Breast epithelium (tissue), 4 donors: ENCODE results near the gene ATPAF2. TPM values are rescaled to one million over a fixed set of nuclear protein-coding genes. Genes with fewer than 3 reads are reported as not detected.

Experiments used
- DNase-seq, 2 donors: peaks; one replicate each; pipeline ENCODE4 v3.0.0-alpha.2; 2019; ENCODE audit warnings: low spot score in 2 of 2
- H3K27ac ChIP-seq, 2 donors: fragments of 200-600 bp; sonication (generic) in 1 of 2; one replicate each; pipeline ENCODE4 v1.5.1; 2016 to 2019; ENCODE audit warnings: mild to moderate bottlenecking in 1 of 2
- H3K27me3 ChIP-seq, 2 donors: fragments of 200-600 bp; sonication (generic) in 1 of 2; one replicate each; pipeline versions ENCODE4 v1.5.1 to v1.6.0; 2017 to 2019; ENCODE audit warnings: control low read depth in 1 of 2, mild to moderate bottlenecking in 1 of 2
- H3K36me3 ChIP-seq: fragments of 200-600 bp; one replicate; pipeline ENCODE4 v1.5.1; 2019
- H3K4me1 ChIP-seq, 2 donors: fragments of 200-600 bp; sonication (generic); one replicate each; pipeline ENCODE4 v1.5.1; 2016 to 2019; ENCODE audit warnings: control low read depth in 1 of 2
- H3K4me3 ChIP-seq, 3 donors: fragments of 200-600 bp; sonication (generic); 1 replicate in 2 of 3; 2 replicates in 1 of 3; pipeline ENCODE4 v1.5.1; 2016 to 2019; ENCODE audit warnings: mild to moderate bottlenecking in 3 of 3, moderate library complexity in 2 of 3
- H3K9me3 ChIP-seq, 2 donors: fragments of 200-600 bp; sonication (generic) in 1 of 2; one replicate each; pipeline ENCODE4 v1.5.1; 2016 to 2019; ENCODE audit warnings: control low read depth in 1 of 2
- CTCF ChIP-seq, 3 donors: fragments of 450-650 bp; IDR thresholded peaks; one replicate each; pipeline ENCODE4 v1.5.1; 2016 to 2017; ENCODE audit warnings: antibody characterized with exemption in 3 of 3, mild to moderate bottlenecking in 3 of 3, moderate library complexity in 3 of 3
- POLR2A ChIP-seq: fragments of 450-650 bp; IDR thresholded peaks from one replicate; pipeline ENCODE4 v1.6.1; 2016; ENCODE audit warnings: antibody characterized with exemption, mild to moderate bottlenecking, moderate library complexity
- POLR2AphosphoS5 ChIP-seq, 3 donors: sonication (generic); formaldehyde crosslinking; IDR thresholded peaks; one replicate each; pipeline ENCODE4 v1.6.1; 2017; ENCODE audit warnings: antibody characterized with exemption in 3 of 3
- intact Hi-C: fragments of 100-400 bp; cut with DNase I; formaldehyde crosslinking; loops from one replicate; pipeline ENCODE4 v1.15.1; 2023; ENCODE audit warnings: low total_unique reads
- total RNA-seq, 3 donors: library from RNA; depleted of rRNA; stranded (reverse); fragments of >200 nt; gene quantifications; one replicate each; pipeline ENCODE4 v1.1.0, GENCODE V29; 2016

ATPAF2 gene
- 10 to 100 TPM; 12.9 to 15.7 (median 13.0) TPM for total RNA-seq

- H3K27me3 ChIP-seq: no peaks in the 10 kb centered on the region
- peaks cover 16 to 28% of the 10 kb centered on the region in 2 donors for H3K4me1 ChIP-seq
- no peaks in the 10 kb centered on the region for H3K9me3 ChIP-seq
- peak; percentile 66 to 89 (median 82) for TF ChIP-seq POLR2AphosphoS5 (IDR thresholded peaks at IDR 0.05)
- TF ChIP-seq POLR2A: no peak
- H3K27ac ChIP-seq: peak within 1 kb of the TSS; percentile 61 to 90
- intact Hi-C loops: loop anchor here (10.0 kb wide), 1 partner anchor 224 kb away; no protein-coding TSS in a partner anchor
- DNase-seq: peak; percentile 99 to 100
- H3K36me3 ChIP-seq: no peaks in the 10 kb centered on the region
- H3K4me3 ChIP-seq: peak within 1 kb of the TSS; percentile 81 to 99 (median 91)
Observed at GRCh38 chr17:18038861-18039534, at the start of gene ATPAF2, which contains the start of gene GID4. Gene ATPAF2, minus strand, starts transcription at chr17:18039168. Its CDS starts 155 bp downstream, at chr17:18039013. Gene GID4, plus strand, starts transcription at chr17:18039408. Its CDS starts 57 bp downstream, at chr17:18039465.

- H3K4me1 ChIP-seq: no peaks in the 10 kb centered on the region
- peak within 1 kb of the TSS; percentile 74 to 77 (median 74) for H3K4me3 ChIP-seq
- TF ChIP-seq POLR2AphosphoS5 (IDR thresholded peaks at IDR 0.05) (peak; percentile 78 to 90 (median 81)), POLR2A (peak; percentile 25), CTCF (IDR thresholded peaks at IDR 0.05) (no peak)
- H3K36me3 ChIP-seq: no peaks in the 10 kb centered on the region
- DNase-seq: peak; percentile 85 to 92
- H3K27me3 ChIP-seq: no peaks in the 10 kb centered on the region
- intact Hi-C loops: no loop called here
- H3K27ac ChIP-seq: peak within 1 kb of the TSS; percentile 77 to 85
- H3K9me3 ChIP-seq: no peaks in the 10 kb centered on the region
Observed at GRCh38 chr17:18087610-18088491, 48.9 kb upstream of the ATPAF2 start, which contains the start of gene DRG2. Gene DRG2, plus strand, starts transcription at chr17:18087948. Its CDS starts 76 bp downstream, at chr17:18088024.

- TF ChIP-seq POLR2AphosphoS5 (IDR thresholded peaks at IDR 0.05): no peak
- TF ChIP-seq CTCF (IDR thresholded peaks at IDR 0.05): no peak
- no peak for TF ChIP-seq POLR2A
- Histone ChIP-seq H3K27me3 (no peaks in the 10 kb centered on the region), H3K4me1 (no peaks in the 10 kb centered on the region), H3K36me3 (no peaks in the 10 kb centered on the region), H3K27ac (no peak overlapping the region), H3K4me3 (no peak overlapping the region), H3K9me3 (no peaks in the 10 kb centered on the region)
- intact Hi-C loops: loop anchor here (2.0 kb wide), 1 partner anchor 39 kb away; no protein-coding TSS in a partner anchor
- DNase-seq: no peak
Observed at GRCh38 chr17:18084256-18084655, 45.3 kb upstream of the ATPAF2 start.

GRCh38 chr17:18079543-18079942 is 40.6 kb upstream of the ATPAF2 start:
- intact Hi-C loops: loop anchor here (10.0 kb wide), 1 partner anchor 535 kb away; no protein-coding TSS in a partner anchor
- H3K9me3 ChIP-seq: no peaks in the 10 kb centered on the region
- no peak overlapping the region for H3K4me3 ChIP-seq
- no peak for TF ChIP-seq POLR2A
- H3K27ac ChIP-seq: no peak overlapping the region
- no peak for DNase-seq
- H3K36me3 ChIP-seq: no peaks in the 10 kb centered on the region
- H3K4me1 ChIP-seq: no peaks in the 10 kb centered on the region
- H3K27me3 ChIP-seq: no peaks in the 10 kb centered on the region

- no peak for DNase-seq
- H3K36me3 ChIP-seq: no peaks in the 10 kb centered on the region
- H3K9me3 ChIP-seq: no peaks in the 10 kb centered on the region
- H3K27me3 ChIP-seq: no peaks in the 10 kb centered on the region
- no peak overlapping the region for H3K27ac ChIP-seq
- intact Hi-C loops: loop anchor here (10.0 kb wide), 1 partner anchor 532 kb away; no protein-coding TSS in a partner anchor
- no peaks in the 10 kb centered on the region for H3K4me1 ChIP-seq
- H3K4me3 ChIP-seq: no peak overlapping the region
- no peak for TF ChIP-seq POLR2A
- no peak for TF ChIP-seq CTCF (IDR thresholded peaks at IDR 0.05)
- TF ChIP-seq POLR2AphosphoS5 (IDR thresholded peaks at IDR 0.05): no peak
Observed at GRCh38 chr17:18076936-18077335, 38.0 kb upstream of the ATPAF2 start.
